ENCODE measurements around the gene ACTR2. TPM values are rescaled to one million over a fixed set of nuclear protein-coding genes. Genes with fewer than 3 reads are reported as not detected.

Gene ACTR2
- total RNA-seq, 1 experiment from 2014 or later, result 347 TPM

- Histone ChIP-seq H3K9me3 (ENCODE audit: control insufficient read depth, insufficient read depth, low read depth, low read length) (no peaks in the 10 kb centered on the region), H3K27ac (ENCODE audit: low read length) (no peak overlapping the region), H3K4me1 (ENCODE audit: control insufficient read depth, insufficient read depth, low read length) (no peaks in the 10 kb centered on the region), H3K27me3 (ENCODE audit: control insufficient read depth, insufficient read depth, low read length) (no peaks in the 10 kb centered on the region), H3K4me3 (ENCODE audit: low read depth in 2 of 2, low read length in 2 of 2) (no peak overlapping the region), H3K36me3 (ENCODE audit: control insufficient read depth, insufficient read depth, low read length) (peaks cover 20% of the 10 kb centered on the region)
- in situ Hi-C loops (cut with HindIII; ENCODE audit: low pct_unique_long_range_greater_than_20kb, low sequenced_read_pairs) (no loop called here), intact Hi-C loops (cut with micrococcal nuclease; ENCODE audit: unreplicated experiment) (no loop called here)
- ChIA-PET POLR2A (interaction anchor here (0.5 kb wide), 1 partner anchor 284 kb away, joined by 8 read pairs; no protein-coding TSS in a partner anchor), CTCF (no interaction called here)
- DNase-seq (ENCODE audit: low read depth, low spot score) (no peak), ATAC-seq (0 out of 2 replicates have a peak, but pooled peaks have one; percentile 39)
- no peak for TF ChIP-seq TCF7L2 (IDR thresholded peaks at IDR 0.05; ENCODE audit: low read depth, low read length)
- no peak for TF ChIP-seq CTCF (IDR thresholded peaks at IDR 0.05)
- no peak for TF ChIP-seq REST (IDR thresholded peaks at IDR 0.05; ENCODE audit: insufficient read depth in 1 of 2, low read depth in 2 of 2, low read length in 1 of 2)
- TF ChIP-seq POLR2AphosphoS5 (IDR thresholded peaks at IDR 0.05; ENCODE audit: low read depth, low read length), result no peak
- TF ChIP-seq SIN3A (IDR thresholded peaks at IDR 0.05; ENCODE audit: borderline replicate concordance, insufficient read depth, low read depth, low read length), result no peak
- BruUV-seq (replicated peaks), result no TSS peak
These were observed 85.7 kb downstream of the ACTR2 start for GRCh38 chr2:65313126-65313953.

- BruUV-seq (replicated peaks), result no TSS peak
- H3K4me3 ChIP-seq (ENCODE audit: low read depth in 2 of 2, low read length in 2 of 2), result no peak overlapping the region
- no peaks in the 10 kb centered on the region for H3K9me3 ChIP-seq (ENCODE audit: control insufficient read depth, insufficient read depth, low read depth, low read length)
- no peaks in the 10 kb centered on the region for H3K4me1 ChIP-seq (ENCODE audit: control insufficient read depth, insufficient read depth, low read length)
- CTCF ChIA-PET, result no interaction called here
- in situ Hi-C loops (cut with HindIII; ENCODE audit: low pct_unique_long_range_greater_than_20kb, low sequenced_read_pairs) (no loop called here), intact Hi-C loops (cut with micrococcal nuclease; ENCODE audit: unreplicated experiment) (no loop called here)
- no peak overlapping the region for H3K27ac ChIP-seq (ENCODE audit: low read length)
- TF ChIP-seq SIN3A (IDR thresholded peaks at IDR 0.05; ENCODE audit: borderline replicate concordance, insufficient read depth, low read depth, low read length) (no peak), TCF7L2 (IDR thresholded peaks at IDR 0.05; ENCODE audit: low read depth, low read length) (no peak), POLR2AphosphoS5 (IDR thresholded peaks at IDR 0.05; ENCODE audit: low read depth, low read length) (no peak), CTCF (IDR thresholded peaks at IDR 0.05) (no peak), REST (IDR thresholded peaks at IDR 0.05; ENCODE audit: insufficient read depth in 1 of 2, low read depth in 2 of 2, low read length in 1 of 2) (no peak)
- DNase-seq (ENCODE audit: low read depth, low spot score) (no peak), ATAC-seq (no peak)
- POLR2A ChIA-PET, result no interaction called here
- H3K27me3 ChIP-seq (ENCODE audit: control insufficient read depth, insufficient read depth, low read length), result no peaks in the 10 kb centered on the region
- H3K36me3 ChIP-seq (ENCODE audit: control insufficient read depth, insufficient read depth, low read length), result peaks cover 20% of the 10 kb centered on the region
These were observed 86.3 kb downstream of the ACTR2 start for GRCh38 chr2:65313954-65314256.
